ENCODE data around the gene CFAP69.
"Not testable (repeated sequence)": the region's sequence is repeated elsewhere in the genome, so short reads cannot be mapped to it uniquely, and the experiment has no call there.

CFAP69 gene

GRCh38 chr7:90232430-90232829 lies 12.5 kb upstream of the CFAP69 start:
- ATAC-seq = no peak

- ATAC-seq = no peak
Observed at GRCh38 chr7:90233569-90233968, 11.4 kb upstream of the CFAP69 start.

DNA sequence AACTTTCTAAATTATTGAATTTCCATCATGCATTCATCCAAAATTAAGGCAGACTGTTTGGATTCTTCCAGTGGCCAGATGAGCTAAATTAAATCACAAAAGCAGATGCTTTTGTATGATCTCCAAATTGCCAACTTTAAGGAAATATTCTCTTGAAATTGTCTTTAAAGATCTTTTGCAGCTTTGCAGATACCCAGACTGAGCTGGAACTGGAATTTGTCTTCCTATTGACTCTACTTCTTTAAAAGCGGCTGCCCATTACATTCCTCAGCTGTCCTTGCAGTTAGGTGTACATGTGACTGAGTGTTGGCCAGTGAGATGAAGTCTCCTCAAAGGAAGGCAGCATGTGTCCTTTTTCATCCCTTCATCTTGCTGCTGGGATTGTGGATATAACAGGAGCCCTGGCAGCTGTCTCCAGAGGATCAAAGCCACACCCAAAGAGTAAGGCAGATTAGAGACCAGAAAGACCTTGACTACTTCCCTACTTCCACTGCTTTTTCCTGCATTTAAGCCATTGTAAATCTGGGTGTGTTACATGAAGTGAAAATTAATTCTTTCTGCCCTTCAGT lies 8.2 kb upstream of the CFAP69 start:
- ATAC-seq = no peak

- ATAC-seq = no peak
Observed at GRCh38 chr7:90238022-90238421, 7.0 kb upstream of the CFAP69 start.

GRCh38 chr7:90238583-90238982 lies 6.4 kb upstream of the CFAP69 start:
- no peak for ATAC-seq

DNA sequence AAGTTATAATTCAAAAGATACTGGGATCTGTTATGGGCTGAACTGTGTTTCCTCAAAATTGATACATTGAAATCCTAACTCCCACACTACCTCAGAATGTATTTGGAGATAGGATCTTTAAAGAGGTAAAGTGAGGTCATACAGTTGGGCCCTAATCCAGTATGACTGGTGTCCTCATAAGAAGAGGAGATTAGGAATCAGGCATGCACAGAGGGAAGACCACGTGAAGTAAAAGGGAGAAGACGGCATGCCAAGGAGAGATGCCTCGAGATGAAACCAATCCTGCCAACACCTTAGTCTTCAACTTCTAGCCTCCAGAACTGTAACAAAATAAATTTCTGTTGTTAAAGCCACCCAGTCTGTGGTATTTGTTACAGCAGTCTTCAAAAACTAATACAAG lies 5.9 kb upstream of the CFAP69 start:
- ATAC-seq = no peak

DNA sequence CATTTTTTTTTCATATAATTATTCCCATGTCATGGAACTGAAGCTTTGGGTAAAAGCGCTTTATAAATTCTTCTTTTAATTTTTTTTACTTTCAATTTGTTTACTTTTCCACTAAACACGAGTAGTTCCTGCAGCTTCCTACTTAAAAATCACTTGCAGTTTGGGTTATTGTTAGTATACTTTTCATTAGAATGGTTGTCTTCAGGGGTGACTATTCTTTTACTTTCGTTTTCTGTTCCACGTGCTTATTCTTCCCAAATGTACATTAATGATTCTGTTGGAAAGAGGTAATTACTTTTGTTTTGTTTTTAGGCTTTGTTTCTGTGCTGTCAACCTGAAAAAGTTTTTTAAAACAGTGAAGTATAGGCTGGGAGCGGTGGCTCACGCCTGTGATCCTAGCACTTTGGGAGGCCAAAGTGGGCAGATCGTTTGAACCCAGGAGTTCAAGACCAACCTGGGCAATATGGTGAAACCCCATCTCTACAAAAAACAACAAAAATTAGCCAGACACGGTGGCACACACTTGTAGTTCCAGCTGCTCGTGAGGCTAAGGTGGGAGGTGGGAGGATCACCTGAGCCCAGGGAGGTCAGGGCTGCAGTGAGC lies 5.2 kb upstream of the CFAP69 start:
- ATAC-seq = no peak

DNA sequence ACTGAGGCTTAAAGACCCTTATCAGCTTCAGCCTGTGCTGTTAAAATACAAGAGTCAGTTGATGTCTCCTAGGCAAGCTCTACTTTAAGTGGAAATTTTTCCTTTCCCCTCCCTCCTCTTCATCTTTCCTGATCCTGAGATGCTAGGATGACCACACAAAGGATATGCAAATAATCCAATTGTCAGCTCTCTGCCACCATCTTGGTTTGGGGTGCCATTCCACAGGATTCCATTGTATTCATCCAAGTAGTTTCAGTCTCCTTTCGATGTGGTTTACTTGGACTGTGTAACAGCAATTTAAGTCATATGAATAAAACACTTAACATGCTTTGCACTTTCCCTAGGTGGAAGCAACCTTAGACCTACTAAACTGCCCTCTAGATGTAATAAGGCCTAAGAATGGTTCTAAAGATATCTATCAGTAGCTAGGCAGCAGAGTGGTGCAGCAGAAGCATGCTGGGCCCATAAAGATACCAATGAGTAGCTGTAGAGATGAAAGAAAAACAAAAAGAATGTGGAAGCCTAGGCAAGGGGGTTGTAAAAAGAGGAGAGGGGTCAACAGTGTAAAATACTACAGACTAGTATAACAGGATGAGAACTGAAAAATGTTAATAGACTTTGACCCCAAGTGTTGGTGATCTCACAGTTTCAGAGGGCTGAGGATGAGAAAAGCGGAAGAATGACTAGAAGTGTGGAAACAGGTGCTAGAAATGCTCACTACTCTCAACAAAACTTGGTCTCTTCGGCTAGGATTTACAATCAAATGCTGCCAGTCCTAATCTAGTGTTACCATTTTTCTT lies 2.4 kb upstream of the CFAP69 start:
- no peak for ATAC-seq

DNA sequence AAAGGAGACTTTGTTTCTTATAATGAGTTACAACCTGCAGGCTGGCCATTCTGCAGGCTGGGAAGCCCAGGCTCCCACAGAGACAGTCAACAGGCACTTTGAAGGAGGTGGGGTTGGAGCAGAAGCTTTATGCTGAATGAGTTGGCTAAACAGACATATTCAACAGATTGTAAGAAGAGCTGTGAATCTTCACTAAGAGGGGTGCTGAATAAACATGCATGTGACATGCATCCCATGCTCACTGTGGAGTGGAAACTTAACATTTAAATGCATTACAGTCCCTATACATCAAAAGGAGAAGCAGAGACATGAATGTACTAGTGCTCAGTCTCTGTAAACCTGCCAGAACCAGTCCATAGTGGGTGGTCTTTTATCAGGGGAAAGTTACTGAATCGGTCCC lies 1.4 kb upstream of the CFAP69 start:
- ATAC-seq = no peak

DNA sequence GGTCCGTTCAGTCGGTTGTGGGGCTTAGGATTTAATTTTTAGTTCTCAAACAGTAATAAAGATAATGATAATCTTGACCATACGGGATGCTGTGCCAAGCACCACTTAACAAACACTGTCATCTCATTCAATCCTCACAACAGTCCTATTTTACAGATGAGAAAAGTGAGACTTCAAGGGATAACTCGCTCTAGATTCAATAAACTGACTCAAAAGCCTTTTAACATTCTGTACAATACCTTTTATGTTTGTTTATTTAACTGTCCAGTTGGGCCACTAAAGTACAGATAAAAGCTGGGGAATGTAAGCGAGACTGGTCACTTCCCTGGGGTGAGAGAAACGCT lies 437 bp upstream of the CFAP69 start:
- no peak for ATAC-seq

DNA sequence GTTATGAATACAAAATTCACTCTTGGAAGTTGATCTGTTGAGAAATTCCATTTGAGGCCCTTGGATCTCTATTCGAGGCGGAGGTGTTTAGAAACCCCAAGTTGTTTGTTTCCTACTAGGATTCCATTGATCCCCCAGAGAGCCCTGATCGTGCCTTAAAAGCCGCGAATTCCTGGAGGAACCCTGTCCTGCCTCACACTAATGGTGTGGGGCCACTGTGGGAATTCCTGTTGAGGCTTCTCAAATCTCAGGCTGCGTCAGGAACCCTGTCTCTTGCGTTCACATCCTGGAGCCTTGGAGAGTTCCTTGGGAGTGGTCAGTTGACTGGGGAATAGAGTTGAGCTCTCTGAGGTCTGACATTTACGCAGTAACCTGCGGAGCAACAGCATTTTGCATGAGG lies 1.2 kb downstream of the CFAP69 start:
- no peak for ATAC-seq

DNA sequence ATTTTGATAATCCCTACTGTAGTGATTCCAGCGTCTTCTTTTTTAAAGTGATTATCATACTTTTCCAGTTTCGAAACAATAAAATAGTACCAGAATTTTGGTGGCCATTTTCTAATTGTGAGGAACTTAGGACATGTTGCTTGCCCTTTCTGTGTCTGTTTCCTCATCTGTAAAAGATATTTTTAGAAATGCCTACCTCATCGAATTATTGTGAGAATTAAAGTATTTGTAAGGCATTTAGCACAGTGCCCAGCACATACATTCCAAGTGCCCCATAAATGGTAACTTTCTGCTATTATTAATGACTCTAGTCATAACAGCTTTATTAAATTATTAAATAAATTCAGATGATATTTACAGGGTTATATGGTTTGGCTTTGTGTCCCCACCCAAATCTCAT lies 3.7 kb downstream of the CFAP69 start:
- ATAC-seq = no peak

GRCh38 chr7:90250601-90251303 lies 5.8 kb downstream of the CFAP69 start:
- no peak for ATAC-seq

DNA sequence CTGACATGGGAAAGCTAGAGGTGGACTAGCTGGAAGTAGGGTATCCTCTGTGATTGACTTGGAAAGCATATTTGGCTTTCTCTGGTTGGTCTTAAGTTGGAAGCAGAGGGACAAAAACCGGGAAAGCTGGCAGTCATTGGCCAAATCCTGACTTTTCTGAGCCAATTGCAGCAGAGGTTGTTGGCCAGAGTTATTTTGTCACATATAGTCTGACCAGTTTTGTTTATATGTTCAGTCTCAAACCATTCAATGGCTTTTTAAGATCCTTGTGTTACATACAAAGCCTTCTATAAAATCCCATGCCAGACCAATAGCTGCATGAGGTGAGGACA lies 6.3 kb downstream of the CFAP69 start:
- no peak for ATAC-seq

DNA sequence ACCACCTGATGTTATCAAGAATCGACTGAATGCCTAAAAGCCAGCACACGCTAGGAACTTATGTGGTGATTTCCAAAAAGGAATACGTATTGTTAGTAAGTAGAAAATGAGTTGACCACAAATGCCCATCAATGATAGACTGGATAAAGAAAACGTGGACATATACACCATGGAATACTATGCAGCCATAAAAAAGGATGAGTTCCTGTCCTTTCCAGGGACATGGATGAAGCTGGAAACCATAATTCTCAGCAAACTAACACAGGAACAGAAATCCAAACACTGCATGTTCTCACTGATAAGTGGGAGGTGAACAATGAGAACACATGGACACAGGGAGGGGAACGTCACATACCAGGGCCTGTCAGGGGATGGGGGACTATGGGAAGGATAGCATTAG lies 11.0 kb downstream of the CFAP69 start:
- ATAC-seq = not testable (repeated sequence)

DNA sequence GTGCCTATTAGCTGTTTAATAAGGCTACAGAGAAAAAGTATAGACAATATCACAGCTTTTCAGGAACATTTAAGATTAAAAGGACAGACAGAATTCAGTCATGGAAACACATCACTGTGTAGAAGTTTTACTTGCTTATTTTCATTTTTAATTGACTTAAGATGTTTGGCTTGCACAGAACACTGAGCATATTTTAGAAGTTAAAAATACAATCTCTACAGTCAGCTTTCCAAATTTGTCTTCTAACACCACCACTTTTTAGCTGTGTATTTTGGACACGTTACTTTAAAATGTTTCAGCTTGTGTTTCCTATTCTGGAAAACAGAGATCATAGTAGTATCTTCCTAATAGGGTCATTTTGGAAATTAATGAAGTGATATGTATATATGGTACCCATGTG lies 11.8 kb downstream of the CFAP69 start:
- no peak for ATAC-seq

DNA sequence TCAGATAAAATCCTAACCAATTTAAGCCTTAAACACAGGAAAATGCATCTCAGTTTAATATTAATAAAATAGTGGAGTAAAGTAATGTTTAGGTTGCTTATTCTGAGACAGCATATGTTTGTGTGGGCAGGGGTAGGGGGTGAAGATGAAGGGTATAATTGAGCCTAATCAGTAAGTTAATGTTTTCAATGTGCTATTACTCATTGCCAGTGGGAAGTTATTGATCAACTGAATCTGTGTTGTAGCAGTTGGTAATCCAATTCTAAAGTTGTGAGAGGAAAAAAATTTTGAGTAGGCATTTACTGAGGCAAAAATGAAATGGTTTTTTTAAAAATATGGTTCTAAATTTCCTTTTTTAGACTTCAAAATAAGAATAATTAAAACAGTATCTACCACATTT lies 16.5 kb downstream of the CFAP69 start:
- no peak for ATAC-seq

DNA sequence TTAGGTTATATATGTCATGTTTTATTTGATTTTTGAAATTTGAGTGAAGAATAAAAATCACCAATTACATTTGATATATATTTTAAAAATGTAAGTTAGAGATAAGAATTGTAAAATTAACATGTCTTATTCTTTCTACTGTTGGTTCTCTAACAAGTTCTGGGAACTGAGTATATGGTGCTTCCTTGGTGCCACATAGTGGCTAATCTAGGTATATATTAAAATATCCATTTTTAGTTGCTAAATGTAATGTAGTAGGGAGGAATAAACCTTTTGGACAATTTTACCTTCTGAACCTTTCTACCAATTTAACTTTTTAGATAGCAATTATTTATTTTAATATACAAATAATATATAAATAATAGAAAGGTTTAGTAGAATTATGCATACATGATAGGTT lies 17.5 kb downstream of the CFAP69 start:
- ATAC-seq = no peak

GRCh38 chr7:90266808-90267207 lies 21.8 kb downstream of the CFAP69 start:
- ATAC-seq = no peak

DNA sequence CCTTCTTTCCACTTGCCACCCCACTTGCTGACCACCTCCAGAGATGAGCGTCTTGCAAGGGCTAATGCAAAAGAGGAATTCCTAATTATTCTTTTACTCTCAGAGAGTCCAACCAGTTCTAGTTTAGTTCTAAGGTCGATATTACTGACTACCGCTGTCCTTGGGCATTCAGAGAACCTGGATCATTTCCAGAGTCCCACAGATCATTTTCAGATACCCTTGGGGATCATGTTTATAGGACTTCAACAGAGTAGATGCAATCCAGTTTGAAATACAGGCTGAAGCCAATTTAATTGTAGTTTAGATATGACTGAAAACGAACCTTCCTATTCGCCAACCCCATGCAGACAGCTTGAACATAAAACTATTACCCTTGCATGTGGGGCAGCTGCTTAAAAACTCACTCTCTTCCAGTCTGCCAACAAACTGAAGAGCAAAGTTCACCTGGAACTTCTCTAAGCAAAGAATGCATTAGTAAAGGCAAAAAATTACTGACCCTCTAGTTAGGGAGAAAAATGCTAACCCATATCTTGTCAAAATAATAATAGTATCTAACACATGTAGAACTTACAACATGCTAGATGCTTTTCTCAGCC lies 22.4 kb downstream of the CFAP69 start:
- no peak for ATAC-seq

DNA sequence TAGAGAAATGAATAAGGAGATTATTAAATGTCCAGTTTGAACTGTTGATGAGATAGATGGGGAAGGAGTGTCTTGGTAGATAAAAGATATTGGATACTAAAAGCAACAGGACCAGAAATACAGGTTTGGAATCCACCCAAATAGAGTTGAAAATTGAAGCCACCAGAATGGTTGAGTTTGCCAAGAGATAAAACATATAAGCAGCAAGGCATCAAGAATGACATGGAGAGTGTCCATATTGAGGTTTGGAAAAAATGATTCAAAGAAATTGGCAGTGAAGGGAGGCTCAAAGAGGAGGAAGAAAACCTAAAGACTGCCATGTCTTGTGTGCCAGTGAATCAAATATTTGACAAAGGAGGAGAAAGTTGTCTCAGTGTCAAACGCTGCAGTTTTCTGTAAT lies 24.2 kb downstream of the CFAP69 start:
- ATAC-seq = no peak

- ATAC-seq = no peak
Observed at GRCh38 chr7:90270431-90271178, 25.6 kb downstream of the CFAP69 start.

GRCh38 chr7:90271753-90272152 lies 26.8 kb downstream of the CFAP69 start:
- no peak for ATAC-seq

All from activated CD4-positive, CD25-positive, alpha-beta regulatory T cell treated with anti-CD3 and anti-CD28 coated beads, Interleukin-2, amount 50 U/mL, for 24 hours (primary cell).